Activated CD4-positive, alpha-beta T cell treated with anti-CD3 and anti-CD28 coated beads, Interleukin-2, amount 10 ng/mL, durations not matched to agents 7 days and 5 days (primary cell): ENCODE data around the gene EHD4. TPM values are rescaled to one million over a fixed set of nuclear protein-coding genes. Genes with fewer than 3 reads are reported as not detected.

ENCODE experiments used
- CTCF ChIA-PET: fragments of 350-600 bp; sonication (Branson Sonifier 250); formaldehyde crosslinking; loops from one replicate; lab custom pipeline; 2021; ENCODE audit warnings: antibody characterized with exemption; lab: Charles Lee
- POLR2A ChIA-PET: fragments of 350-600 bp; sonication (Branson Sonifier 250); formaldehyde crosslinking; loops from one replicate; lab custom pipeline; 2021; ENCODE audit warnings: antibody characterized with exemption; lab: Charles Lee
- DNase-seq: peaks from one replicate; pipeline ENCODE4 v3.0.0-alpha.2; 2020
- H3K27ac Mint-ChIP-seq: one replicate; pipeline ENCODE4 v1.8.0; 2021; ENCODE audit warnings: mild to moderate bottlenecking, moderate library complexity, mixed read lengths
- H3K27me3 Mint-ChIP-seq: one replicate; pipeline ENCODE4 v1.8.0; 2021; ENCODE audit warnings: mixed read lengths
- H3K36me3 Mint-ChIP-seq: one replicate; pipeline ENCODE4 v1.8.0; 2021; ENCODE audit warnings: low read depth, mixed read lengths
- H3K4me1 Mint-ChIP-seq: one replicate; pipeline ENCODE4 v1.8.0; 2021; ENCODE audit warnings: mixed read lengths
- H3K4me3 Mint-ChIP-seq: one replicate; pipeline ENCODE4 v1.8.0; 2021; ENCODE audit warnings: mild to moderate bottlenecking, moderate library complexity, mixed read lengths
- H3K9me3 Mint-ChIP-seq: one replicate; pipeline ENCODE4 v1.8.0; 2021; ENCODE audit warnings: mixed read lengths
- microRNA-seq: library from miRNA; unstranded; fragments of <30 nt; microRNA quantifications from one replicate; pipeline ENCODE4 v1.2.0, GENCODE V29; 2021; ENCODE audit warnings: borderline microRNAs expressed, borderline replicate concordance
- total RNA-seq, 2 experiments: library from RNA; stranded (reverse); gene quantifications; one replicate each; pipeline ENCODE4 v1.2.3, GENCODE V29; 2021

EHD4 gene
- total RNA-seq, 2 experiments from 2014 or later, result 14.5 TPM

DNA sequence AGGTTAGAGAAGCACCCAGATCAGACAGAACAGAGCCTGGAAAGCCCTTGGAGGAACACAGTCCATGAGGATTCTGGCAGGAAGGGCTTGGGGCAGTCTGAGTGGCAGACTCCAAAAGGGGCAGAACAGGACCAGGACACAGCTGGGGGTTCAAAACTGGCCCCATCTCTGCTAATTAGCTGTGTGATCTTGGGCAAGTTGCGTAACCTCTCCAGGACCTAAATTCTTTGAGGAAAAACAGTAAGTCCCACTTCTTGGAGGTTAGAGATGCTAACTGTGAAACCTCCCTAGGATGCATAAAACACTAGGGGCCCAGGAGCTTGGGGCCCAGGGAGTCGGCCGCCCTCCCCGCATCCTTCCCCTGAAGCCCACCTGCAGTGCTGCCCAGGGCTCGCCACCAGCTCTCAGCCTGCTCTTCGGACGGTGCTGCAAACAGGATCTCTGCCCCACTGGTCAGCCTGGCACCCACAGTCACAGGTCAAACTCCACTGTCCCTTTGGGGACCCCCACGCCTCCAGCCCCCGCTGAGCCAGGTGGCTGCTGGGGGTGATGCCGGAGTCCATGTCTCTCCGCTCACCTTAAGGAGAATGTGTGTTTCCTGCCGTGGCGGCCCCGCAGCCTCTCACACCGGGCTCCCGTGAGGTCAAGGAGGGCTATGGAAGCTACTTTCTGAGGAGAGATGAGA is 121.7 kb downstream of the EHD4 start:
- no peaks in the 10 kb centered on the region for H3K27me3 Mint-ChIP-seq
- no peaks in the 10 kb centered on the region for H3K9me3 Mint-ChIP-seq
- no peaks in the 10 kb centered on the region for H3K4me1 Mint-ChIP-seq
- H3K27ac Mint-ChIP-seq, result peak overlapping the region; percentile 13
- CTCF ChIA-PET, result interaction anchor here (0.5 to 1.7 kb wide), 6 partner anchors 16 to 281 kb away, joined by 3 to 4 read pairs (median 4); no protein-coding TSS in a partner anchor
- H3K4me3 Mint-ChIP-seq, result no peak overlapping the region
- no peak for DNase-seq
- POLR2A ChIA-PET, result no interaction called here
- H3K36me3 Mint-ChIP-seq, result peaks cover 9% of the 10 kb centered on the region

DNA sequence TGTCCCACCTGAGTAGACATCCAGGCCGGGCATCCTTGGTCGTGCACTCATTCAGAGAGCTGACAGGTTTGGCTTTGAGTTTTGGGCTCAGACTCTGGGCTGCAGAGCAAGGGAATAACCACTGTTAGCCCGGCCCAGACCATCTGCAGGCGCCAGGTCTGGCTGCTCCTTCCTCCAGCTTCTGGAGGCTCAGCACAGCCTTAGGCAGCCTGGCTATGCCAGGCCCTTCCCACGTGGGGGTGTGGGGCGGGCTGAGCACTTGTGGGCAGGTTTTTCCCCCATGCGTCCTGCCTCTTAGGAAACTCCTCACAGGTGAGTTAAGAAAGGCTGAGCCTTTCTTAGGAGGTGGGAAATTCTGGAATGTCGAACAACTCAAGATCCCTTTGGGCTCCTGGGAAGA is 122.5 kb downstream of the EHD4 start:
- POLR2A ChIA-PET, result no interaction called here
- H3K9me3 Mint-ChIP-seq, result no peaks in the 10 kb centered on the region
- H3K36me3 Mint-ChIP-seq, result peaks cover 9% of the 10 kb centered on the region
- no peak for DNase-seq
- H3K27me3 Mint-ChIP-seq, result no peaks in the 10 kb centered on the region
- CTCF ChIA-PET, result interaction anchor here (1.2 to 1.7 kb wide), 2 partner anchors 20 to 55 kb away, joined by 3 to 4 read pairs; no protein-coding TSS in a partner anchor
- no peak overlapping the region for H3K4me3 Mint-ChIP-seq
- no peak overlapping the region for H3K27ac Mint-ChIP-seq
- no peaks in the 10 kb centered on the region for H3K4me1 Mint-ChIP-seq

DNA sequence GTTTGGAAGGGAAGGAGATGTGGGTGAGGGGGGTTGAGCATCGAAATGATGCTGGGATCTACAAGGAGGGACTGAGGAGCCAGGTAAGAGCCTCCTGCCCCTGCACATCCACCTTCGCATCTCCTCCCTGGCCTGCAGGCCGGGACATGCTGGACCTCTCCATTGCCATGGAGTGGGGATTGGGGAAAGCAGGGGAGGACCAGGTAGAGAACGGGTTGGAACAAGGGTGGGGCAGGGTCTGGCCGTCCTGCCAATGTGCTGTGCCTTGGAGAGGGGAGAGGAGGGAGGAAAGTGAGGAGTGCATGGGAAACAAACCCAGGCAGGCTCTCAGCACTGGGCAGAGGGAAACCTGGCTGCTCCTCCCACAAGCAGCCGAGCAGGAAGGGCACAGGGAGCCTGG is 123.2 kb downstream of the EHD4 start:
- ChIA-PET POLR2A (no interaction called here), CTCF (interaction anchor here (1.2 kb wide), 1 partner anchor 55 kb away, joined by 3 read pairs; no protein-coding TSS in a partner anchor)
- H3K27ac Mint-ChIP-seq, result no peak overlapping the region
- no peak for DNase-seq
- H3K4me1 Mint-ChIP-seq, result no peaks in the 10 kb centered on the region
- H3K9me3 Mint-ChIP-seq, result no peaks in the 10 kb centered on the region
- no peaks in the 10 kb centered on the region for H3K27me3 Mint-ChIP-seq
- H3K4me3 Mint-ChIP-seq, result no peak overlapping the region
- peaks cover 9% of the 10 kb centered on the region for H3K36me3 Mint-ChIP-seq

DNA sequence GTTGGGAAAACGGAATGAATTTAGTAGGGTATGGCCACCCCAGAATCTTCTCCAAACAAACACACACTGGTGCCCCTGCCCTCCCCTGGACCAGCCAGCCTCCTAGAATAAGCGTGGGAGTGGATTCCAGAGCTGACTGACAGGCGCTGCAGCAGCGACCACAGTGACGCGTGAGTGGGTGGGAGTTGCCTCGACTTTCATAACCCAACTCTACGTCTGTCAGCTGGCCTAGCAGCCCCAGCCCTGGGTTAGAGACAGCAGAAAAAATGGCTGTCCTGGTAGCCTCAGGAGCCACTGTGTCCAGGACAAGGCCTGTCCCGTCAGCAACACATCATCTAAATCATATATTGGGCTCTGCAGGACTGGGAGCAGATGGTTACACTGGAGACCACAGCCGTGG is 123.7 kb downstream of the EHD4 start:
- no peaks in the 10 kb centered on the region for H3K9me3 Mint-ChIP-seq
- H3K4me3 Mint-ChIP-seq, result no peak overlapping the region
- ChIA-PET CTCF (no interaction called here), POLR2A (no interaction called here)
- no peaks in the 10 kb centered on the region for H3K27me3 Mint-ChIP-seq
- no peak for DNase-seq
- no peak overlapping the region for H3K27ac Mint-ChIP-seq
- peaks cover 9% of the 10 kb centered on the region for H3K36me3 Mint-ChIP-seq
- no peaks in the 10 kb centered on the region for H3K4me1 Mint-ChIP-seq

DNA sequence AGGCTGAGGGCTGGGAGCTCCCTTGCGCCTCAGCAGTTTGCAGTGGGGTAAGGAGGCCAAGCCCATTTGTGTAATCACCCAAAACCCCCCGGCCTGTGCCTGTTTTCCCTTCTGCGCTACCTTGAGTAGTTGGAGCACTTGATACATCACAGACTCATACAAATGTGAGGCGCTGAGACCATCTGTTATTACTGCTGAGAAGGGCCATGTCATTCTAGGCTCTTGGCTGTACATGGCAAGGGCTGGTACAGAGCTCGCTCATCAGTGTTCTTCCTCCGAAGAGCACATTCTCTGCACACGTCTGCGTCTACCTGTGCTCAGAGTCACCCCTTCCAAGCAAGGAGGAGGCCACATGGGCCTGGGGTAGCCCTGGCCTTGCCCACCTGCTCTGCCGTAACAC is 124.4 kb downstream of the EHD4 start:
- no peak overlapping the region for H3K4me3 Mint-ChIP-seq

DNA sequence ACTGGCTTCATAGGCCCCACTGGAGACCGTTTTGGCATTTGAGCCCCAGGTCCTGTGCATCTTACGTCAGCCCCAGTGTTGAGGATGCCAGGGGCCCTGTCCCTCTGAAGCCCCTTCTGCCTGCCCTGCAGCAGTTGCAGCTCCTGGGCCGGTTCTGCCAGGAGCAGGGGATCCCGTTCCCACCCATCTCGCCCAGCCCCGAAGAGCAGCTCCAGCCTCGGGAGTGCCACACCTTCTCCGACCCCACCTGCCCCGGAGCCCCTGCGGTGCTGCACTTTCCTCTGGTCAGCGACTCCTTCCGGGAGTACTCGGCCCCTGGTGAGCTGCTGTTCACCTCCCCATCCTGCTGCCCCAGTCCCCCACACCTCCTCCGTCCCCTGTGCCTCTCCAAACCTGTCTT is 125.2 kb downstream of the EHD4 start:
- CTCF ChIA-PET, result interaction anchor here (0.5 kb wide), 2 partner anchors 71 to 235 kb away, joined by 3 read pairs; no protein-coding TSS in a partner anchor
- Mint-ChIP-seq H3K4me3 (no peak overlapping the region), H3K9me3 (no peaks in the 10 kb centered on the region), H3K4me1 (no peaks in the 10 kb centered on the region), H3K27me3 (no peaks in the 10 kb centered on the region), H3K27ac (no peak overlapping the region), H3K36me3 (peaks cover 9% of the 10 kb centered on the region)
- no peak for DNase-seq
- POLR2A ChIA-PET, result no interaction called here

More for the DNA sequence above, 124.4 kb downstream of the EHD4 start:
- ChIA-PET POLR2A (no interaction called here), CTCF (interaction anchor here (0.5 kb wide), 1 partner anchor 235 kb away, joined by 3 read pairs; no protein-coding TSS in a partner anchor)
- Mint-ChIP-seq H3K9me3 (no peaks in the 10 kb centered on the region), H3K27ac (no peak overlapping the region), H3K4me1 (no peaks in the 10 kb centered on the region), H3K36me3 (peaks cover 9% of the 10 kb centered on the region), H3K27me3 (no peaks in the 10 kb centered on the region)
- DNase-seq, result no peak

Small RNA genes lying within 50 kb of the gene (microRNA-seq; reads per million reads assigned to microRNA genes)
- gene MIR4310, result not detected

Other genes starting within 250 kb of the EHD4 start
- gene MAPKBP1, start 198.1 kb downstream of the EHD4 start, total RNA-seq, result 10 to 100 TPM; 29.8 to 31.2 TPM
- gene JMJD7, start 144.5 kb downstream of the EHD4 start, total RNA-seq, result 10 to 100 TPM; 23.9 to 28.4 TPM
- 10 to 100 TPM; 10.5 to 17.0 TPM for gene PLA2G4B, start 133.7 kb downstream of the EHD4 start, total RNA-seq
- 1 to 10 TPM; 1.2 to 1.5 TPM for gene SPTBN5, start 78.5 kb downstream of the EHD4 start, total RNA-seq
- not detected for gene PLA2G4E, start 48.5 kb upstream of the EHD4 start, total RNA-seq
- gene PLA2G4D, start 122.0 kb upstream of the EHD4 start, total RNA-seq, result not detected
- gene PLA2G4F, start 184.1 kb upstream of the EHD4 start, total RNA-seq, result not detected
- 10 to 100 TPM; 66.8 to 77.5 TPM for gene VPS39, start 235.7 kb upstream of the EHD4 start, total RNA-seq